ENCODE results near the gene CDKN2B-AS1. TPM values are rescaled to one million over a fixed set of nuclear protein-coding genes. Genes with fewer than 3 reads are reported as not detected.

Gene CDKN2B-AS1
- total RNA-seq, 1 donor from 2014 or later: 0.52 TPM

GRCh38 chr9:21982391-21982790 is 12.2 kb upstream of the CDKN2B-AS1 start:
- Histone ChIP-seq H3K36me3 (ENCODE audit: control insufficient read depth in 3 of 3, insufficient read depth in 3 of 3, low read length in 3 of 3) (no peaks in the 10 kb centered on the region), H3K27me3 (ENCODE audit: control insufficient read depth in 3 of 3, insufficient read depth in 3 of 3, low read length in 3 of 3) (peaks cover 27 to 50% (median 36%) of the 10 kb centered on the region in 3 donors), H3K9me3 (ENCODE audit: control insufficient read depth in 3 of 3, low read length in 3 of 3) (no peaks in the 10 kb centered on the region), H3K4me3 (ENCODE audit: low read length in 3 of 3) (no peak overlapping the region), H3K9ac (ENCODE audit: low read depth in 1 of 3, low read length in 3 of 3) (no peak overlapping the region), H3K4me1 (ENCODE audit: control insufficient read depth in 3 of 3, insufficient read depth in 3 of 3, low read length in 3 of 3) (no peaks in the 10 kb centered on the region), H3K27ac (ENCODE audit: low read depth, low read length) (no peak overlapping the region)

DNA sequence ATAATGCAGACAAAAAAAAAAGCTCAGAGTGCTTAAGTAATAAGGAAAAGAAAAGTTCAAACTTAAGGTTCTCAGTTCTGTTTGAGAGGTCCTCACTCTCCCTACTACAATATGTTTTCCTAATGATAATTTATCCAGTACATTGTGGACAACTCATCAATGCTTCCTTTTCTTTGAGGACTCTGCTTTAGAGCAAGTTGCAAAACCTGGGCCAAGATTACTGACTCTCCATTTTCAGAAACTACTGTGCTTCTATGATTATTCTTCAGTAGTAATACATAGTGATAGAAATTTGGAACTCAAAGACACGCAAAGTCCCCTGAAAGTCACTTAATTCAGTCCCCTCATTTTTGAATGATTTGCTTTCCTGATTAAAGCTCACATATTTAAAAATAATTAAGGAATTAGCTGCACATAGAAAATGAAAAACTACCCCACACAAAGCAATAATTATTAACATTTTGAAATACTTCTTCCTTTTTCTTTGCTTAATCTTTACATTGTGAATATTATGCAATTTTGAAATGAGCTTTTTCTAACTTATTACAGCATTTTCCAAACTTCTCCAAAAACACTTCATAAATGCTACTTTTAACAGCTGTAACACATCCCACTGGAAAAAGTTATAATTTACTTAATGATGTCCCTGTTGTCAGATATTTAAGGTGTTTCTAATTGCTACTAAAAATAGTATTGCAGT is 11.6 kb upstream of the CDKN2B-AS1 start:
- H3K4me1 ChIP-seq (ENCODE audit: control insufficient read depth in 3 of 3, insufficient read depth in 3 of 3, low read length in 3 of 3): no peaks in the 10 kb centered on the region
- no peaks in the 10 kb centered on the region for H3K9me3 ChIP-seq (ENCODE audit: control insufficient read depth in 3 of 3, low read length in 3 of 3)
- H3K27ac ChIP-seq (ENCODE audit: low read depth, low read length): no peak overlapping the region
- H3K27me3 ChIP-seq (ENCODE audit: control insufficient read depth in 3 of 3, insufficient read depth in 3 of 3, low read length in 3 of 3): peaks cover 22 to 47% (median 38%) of the 10 kb centered on the region in 3 donors
- no peak overlapping the region for H3K4me3 ChIP-seq (ENCODE audit: low read length in 3 of 3)
- H3K9ac ChIP-seq (ENCODE audit: low read depth in 1 of 3, low read length in 3 of 3): no peak overlapping the region
- no peaks in the 10 kb centered on the region for H3K36me3 ChIP-seq (ENCODE audit: control insufficient read depth in 3 of 3, insufficient read depth in 3 of 3, low read length in 3 of 3)

GRCh38 chr9:21983561-21983935 is 11.0 kb upstream of the CDKN2B-AS1 start:
- H3K9me3 ChIP-seq (ENCODE audit: control insufficient read depth in 3 of 3, low read length in 3 of 3): no peaks in the 10 kb centered on the region
- no peak overlapping the region for H3K4me3 ChIP-seq (ENCODE audit: low read length in 3 of 3)
- no peaks in the 10 kb centered on the region for H3K4me1 ChIP-seq (ENCODE audit: control insufficient read depth in 3 of 3, insufficient read depth in 3 of 3, low read length in 3 of 3)
- H3K27ac ChIP-seq (ENCODE audit: low read depth, low read length): no peak overlapping the region
- H3K36me3 ChIP-seq (ENCODE audit: control insufficient read depth in 3 of 3, insufficient read depth in 3 of 3, low read length in 3 of 3): no peaks in the 10 kb centered on the region
- H3K27me3 ChIP-seq (ENCODE audit: control insufficient read depth in 3 of 3, insufficient read depth in 3 of 3, low read length in 3 of 3): peaks cover 24 to 52% (median 36%) of the 10 kb centered on the region in 3 donors
- H3K9ac ChIP-seq (ENCODE audit: low read depth in 1 of 3, low read length in 3 of 3): no peak overlapping the region

DNA sequence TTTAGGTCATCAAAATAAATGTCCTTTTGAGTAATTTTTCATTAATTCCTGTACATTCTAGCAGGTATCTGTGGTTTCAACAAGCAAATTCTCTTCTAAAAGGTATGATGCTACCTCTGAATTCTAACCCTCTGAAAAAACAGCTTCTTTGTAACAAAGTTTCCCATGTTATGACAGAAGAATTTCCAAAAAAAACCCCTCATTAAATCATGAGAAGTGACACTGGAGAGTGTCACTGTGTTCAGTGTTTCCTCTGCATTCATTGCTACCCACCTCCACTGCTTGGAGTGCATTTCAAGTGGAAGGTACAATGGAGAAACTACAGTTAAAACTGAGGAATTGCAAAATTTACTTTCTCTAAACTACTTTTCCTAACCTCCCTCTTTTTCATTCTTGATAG is 10.5 kb upstream of the CDKN2B-AS1 start:
- H3K36me3 ChIP-seq (ENCODE audit: control insufficient read depth in 3 of 3, insufficient read depth in 3 of 3, low read length in 3 of 3): no peaks in the 10 kb centered on the region
- H3K4me3 ChIP-seq (ENCODE audit: low read length in 3 of 3): no peak overlapping the region
- H3K27me3 ChIP-seq (ENCODE audit: control insufficient read depth in 3 of 3, insufficient read depth in 3 of 3, low read length in 3 of 3): peaks cover 24 to 47% (median 34%) of the 10 kb centered on the region in 3 donors
- H3K4me1 ChIP-seq (ENCODE audit: control insufficient read depth in 3 of 3, insufficient read depth in 3 of 3, low read length in 3 of 3): no peaks in the 10 kb centered on the region
- no peak overlapping the region for H3K9ac ChIP-seq (ENCODE audit: low read depth in 1 of 3, low read length in 3 of 3)
- H3K9me3 ChIP-seq (ENCODE audit: control insufficient read depth in 3 of 3, low read length in 3 of 3): no peaks in the 10 kb centered on the region
- no peak overlapping the region for H3K27ac ChIP-seq (ENCODE audit: low read depth, low read length)

- H3K27me3 ChIP-seq (ENCODE audit: control insufficient read depth in 3 of 3, insufficient read depth in 3 of 3, low read length in 3 of 3): peaks cover 33 to 52% (median 38%) of the 10 kb centered on the region in 3 donors
- H3K9me3 ChIP-seq (ENCODE audit: control insufficient read depth in 3 of 3, low read length in 3 of 3): no peaks in the 10 kb centered on the region
- no peak overlapping the region for H3K9ac ChIP-seq (ENCODE audit: low read depth in 1 of 3, low read length in 3 of 3)
- no peaks in the 10 kb centered on the region for H3K4me1 ChIP-seq (ENCODE audit: control insufficient read depth in 3 of 3, insufficient read depth in 3 of 3, low read length in 3 of 3)
- no peak overlapping the region for H3K4me3 ChIP-seq (ENCODE audit: low read length in 3 of 3)
- H3K27ac ChIP-seq (ENCODE audit: low read depth, low read length): no peak overlapping the region
- no peaks in the 10 kb centered on the region for H3K36me3 ChIP-seq (ENCODE audit: control insufficient read depth in 3 of 3, insufficient read depth in 3 of 3, low read length in 3 of 3)
Observed at GRCh38 chr9:21985964-21986667, 8.5 kb upstream of the CDKN2B-AS1 start.

DNA sequence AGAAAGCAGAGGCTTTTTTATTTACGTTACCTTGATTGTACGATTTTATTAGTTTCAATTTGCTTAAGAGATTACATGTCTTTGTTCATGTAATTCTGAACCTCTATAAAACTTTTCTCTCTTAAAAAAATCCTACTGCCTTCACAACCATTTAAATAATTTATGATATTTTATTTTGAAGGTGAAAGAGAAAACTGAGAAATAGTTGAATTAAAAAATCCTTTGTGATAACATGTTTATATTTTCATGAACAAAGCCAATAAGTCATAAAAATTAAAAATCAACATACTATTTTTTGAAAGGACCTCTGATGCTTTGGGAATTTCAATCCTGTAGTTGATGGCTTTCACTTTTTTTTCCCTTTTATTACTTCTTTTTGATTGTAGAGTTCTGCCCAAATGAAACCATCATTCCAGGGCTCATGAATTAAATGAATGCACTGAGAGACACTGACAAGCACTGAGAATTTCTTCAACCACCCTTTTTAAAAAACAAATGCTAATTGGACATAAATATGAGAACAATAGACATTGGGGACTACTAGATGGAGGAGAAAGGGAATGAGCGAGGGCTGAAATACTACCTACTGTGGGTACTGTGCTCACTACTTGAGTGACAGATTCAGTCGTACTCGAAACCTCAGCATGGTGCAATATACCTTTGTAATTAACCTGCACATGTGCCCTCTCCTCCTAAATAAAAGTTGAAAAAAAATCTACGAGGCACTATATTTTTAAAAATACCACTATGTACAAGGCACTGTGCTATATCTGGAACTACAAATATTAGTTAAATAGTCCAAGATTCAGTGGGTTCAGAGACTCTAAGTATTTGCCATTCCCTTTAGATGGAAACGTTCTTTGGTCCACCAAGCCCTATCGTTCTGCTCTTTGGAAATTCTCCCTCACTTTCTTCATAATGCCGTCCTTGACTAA is 6.3 kb upstream of the CDKN2B-AS1 start:
- Histone ChIP-seq H3K4me1 (ENCODE audit: control insufficient read depth in 3 of 3, insufficient read depth in 3 of 3, low read length in 3 of 3) (no peaks in the 10 kb centered on the region), H3K36me3 (ENCODE audit: control insufficient read depth in 3 of 3, insufficient read depth in 3 of 3, low read length in 3 of 3) (no peaks in the 10 kb centered on the region), H3K4me3 (ENCODE audit: low read length in 3 of 3) (no peak overlapping the region), H3K27ac (ENCODE audit: low read depth, low read length) (no peak overlapping the region), H3K9ac (ENCODE audit: low read depth in 1 of 3, low read length in 3 of 3) (no peak overlapping the region), H3K9me3 (ENCODE audit: control insufficient read depth in 3 of 3, low read length in 3 of 3) (no peaks in the 10 kb centered on the region), H3K27me3 (ENCODE audit: control insufficient read depth in 3 of 3, insufficient read depth in 3 of 3, low read length in 3 of 3) (peaks cover 31 to 56% (median 39%) of the 10 kb centered on the region in 3 donors)

- Histone ChIP-seq H3K4me3 (ENCODE audit: low read length in 3 of 3) (no peak overlapping the region), H3K36me3 (ENCODE audit: control insufficient read depth in 3 of 3, insufficient read depth in 3 of 3, low read length in 3 of 3) (no peaks in the 10 kb centered on the region), H3K4me1 (ENCODE audit: control insufficient read depth in 3 of 3, insufficient read depth in 3 of 3, low read length in 3 of 3) (peaks cover 5% of the 10 kb centered on the region in 3 donors), H3K27me3 (ENCODE audit: control insufficient read depth in 3 of 3, insufficient read depth in 3 of 3, low read length in 3 of 3) (peaks cover 31 to 54% (median 39%) of the 10 kb centered on the region in 3 donors), H3K27ac (ENCODE audit: low read depth, low read length) (no peak overlapping the region), H3K9me3 (ENCODE audit: control insufficient read depth in 3 of 3, low read length in 3 of 3) (no peaks in the 10 kb centered on the region), H3K9ac (ENCODE audit: low read depth in 1 of 3, low read length in 3 of 3) (no peak overlapping the region)
Observed at GRCh38 chr9:21989440-21990189, 5.0 kb upstream of the CDKN2B-AS1 start.

DNA sequence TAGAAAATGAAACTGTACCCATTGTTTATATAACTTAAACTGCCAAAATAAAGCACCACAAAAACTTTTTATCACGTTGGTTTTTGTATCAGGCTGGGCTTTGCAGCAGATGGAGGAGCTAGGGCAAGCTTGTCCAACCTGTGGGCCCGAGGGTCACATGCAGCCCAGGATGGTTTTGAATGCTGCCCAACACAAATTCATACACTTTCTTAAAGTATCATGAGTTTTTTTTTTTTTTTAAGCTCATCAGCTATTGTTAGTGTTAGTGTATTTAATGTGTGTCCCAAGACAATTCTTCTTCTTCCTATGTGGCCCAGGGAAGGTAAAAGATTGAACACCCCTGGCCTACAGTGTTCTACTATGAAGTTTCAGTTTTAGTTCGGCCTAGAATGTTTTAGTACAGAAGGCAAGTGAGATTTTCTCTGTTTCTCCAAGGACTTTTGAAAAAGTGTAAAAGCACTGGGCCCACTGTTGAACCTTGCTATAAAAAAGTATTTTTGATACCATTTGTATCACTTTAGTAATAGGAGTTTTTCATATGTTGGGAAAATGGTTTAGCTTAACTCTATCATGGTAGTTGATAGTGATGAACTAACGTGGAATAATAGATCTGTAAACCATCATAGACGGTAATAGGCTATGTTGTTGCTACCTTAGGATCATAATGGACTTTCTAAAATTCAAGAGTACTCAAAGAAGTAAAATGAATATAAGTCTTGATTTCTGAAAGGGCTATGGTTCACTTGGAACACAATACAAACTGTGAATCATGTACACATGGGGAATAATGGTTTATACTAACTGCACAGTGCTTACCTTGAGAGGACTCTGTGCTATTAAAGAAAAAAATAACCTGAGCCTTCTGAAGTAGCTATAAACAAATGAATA is 3.3 kb upstream of the CDKN2B-AS1 start:
- H3K27me3 ChIP-seq (ENCODE audit: control insufficient read depth in 3 of 3, insufficient read depth in 3 of 3, low read length in 3 of 3): peaks cover 31 to 46% (median 37%) of the 10 kb centered on the region in 3 donors
- H3K4me3 ChIP-seq (ENCODE audit: low read length in 3 of 3): no peak overlapping the region
- H3K4me1 ChIP-seq (ENCODE audit: control insufficient read depth in 3 of 3, insufficient read depth in 3 of 3, low read length in 3 of 3): peaks cover 5 to 12% (median 11%) of the 10 kb centered on the region in 3 donors
- H3K9me3 ChIP-seq (ENCODE audit: control insufficient read depth in 3 of 3, low read length in 3 of 3): no peaks in the 10 kb centered on the region
- H3K36me3 ChIP-seq (ENCODE audit: control insufficient read depth in 3 of 3, insufficient read depth in 3 of 3, low read length in 3 of 3): no peaks in the 10 kb centered on the region
- no peak overlapping the region for H3K27ac ChIP-seq (ENCODE audit: low read depth, low read length)
- no peak overlapping the region for H3K9ac ChIP-seq (ENCODE audit: low read depth in 1 of 3, low read length in 3 of 3)

DNA sequence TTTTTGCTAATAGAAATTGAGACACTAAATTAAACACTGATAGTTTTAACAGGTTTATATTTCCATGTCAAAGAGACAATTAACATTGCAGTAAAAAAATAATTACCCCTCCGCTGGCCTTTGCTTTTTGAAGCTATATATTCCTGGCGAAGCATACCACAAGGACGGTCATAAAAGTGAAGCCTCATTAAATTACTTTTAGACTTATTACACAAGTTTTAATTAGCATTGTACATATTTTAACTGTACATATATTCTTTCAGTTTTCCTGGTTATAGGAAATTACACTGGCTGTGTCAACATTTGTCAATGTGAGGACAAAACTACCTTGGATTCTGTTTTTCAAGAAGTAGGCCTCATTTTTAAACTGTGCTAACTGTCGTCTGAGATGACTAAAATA is 1.6 kb upstream of the CDKN2B-AS1 start:
- no peak overlapping the region for H3K4me3 ChIP-seq (ENCODE audit: low read length in 3 of 3)
- peaks cover 5 to 12% (median 11%) of the 10 kb centered on the region in 3 donors for H3K4me1 ChIP-seq (ENCODE audit: control insufficient read depth in 3 of 3, insufficient read depth in 3 of 3, low read length in 3 of 3)
- H3K27ac ChIP-seq (ENCODE audit: low read depth, low read length): no peak overlapping the region
- H3K9ac ChIP-seq (ENCODE audit: low read depth in 1 of 3, low read length in 3 of 3): no peak overlapping the region
- H3K9me3 ChIP-seq (ENCODE audit: control insufficient read depth in 3 of 3, low read length in 3 of 3): no peaks in the 10 kb centered on the region
- peaks cover 27 to 36% (median 31%) of the 10 kb centered on the region in 3 donors for H3K27me3 ChIP-seq (ENCODE audit: control insufficient read depth in 3 of 3, insufficient read depth in 3 of 3, low read length in 3 of 3)
- no peaks in the 10 kb centered on the region for H3K36me3 ChIP-seq (ENCODE audit: control insufficient read depth in 3 of 3, insufficient read depth in 3 of 3, low read length in 3 of 3)
